ENCODE data around the gene GNB1L. TPM values are rescaled to one million over a fixed set of nuclear protein-coding genes. Genes with fewer than 3 reads are reported as not detected.

The GNB1L gene
- total and polyA plus RNA-seq, 2 of the 13 experiments (the other 11 are each of a cell fraction or from before 2014, with no cell fraction given) = 2.5 to 7.4 TPM

- TF ChIP-seq FOXA3 (CRISPR knock-in tag; IDR thresholded peaks at IDR 0.05) (peak; percentile 79), GTF3A (CRISPR knock-in tag; conservative IDR thresholded peaks at IDR 0.05) (no peak), ZNF510 (CRISPR knock-in tag; IDR thresholded peaks at IDR 0.05; ENCODE audit: low read depth) (no peak), NONO (IDR thresholded peaks at IDR 0.05) (no peak), NONO (CRISPR knock-in tag; conservative IDR thresholded peaks at IDR 0.05) (peak; percentile 88), IRF2 (CRISPR knock-in tag; IDR thresholded peaks at IDR 0.05) (peak; percentile 33; the same call in 1 of the 2 replicates), FOXJ3 (CRISPR knock-in tag; IDR thresholded peaks at IDR 0.05; ENCODE audit: borderline replicate concordance) (peak; percentile 39; the same call in 1 of the 2 replicates), TOPORS (CRISPR knock-in tag; IDR thresholded peaks at IDR 0.05) (no peak; the same call in 1 of the 2 replicates), DMAP1 (CRISPR knock-in tag; IDR thresholded peaks at IDR 0.05) (peak; percentile 53; the same call in 1 of the 2 replicates), HOMEZ (CRISPR knock-in tag; IDR thresholded peaks at IDR 0.05; ENCODE audit: low read depth) (peak; percentile 18; the same call in 1 of the 2 replicates), CENPBD1 (CRISPR knock-in tag; IDR thresholded peaks at IDR 0.05; ENCODE audit: borderline replicate concordance, low read depth) (no peak), ZNF430 (CRISPR knock-in tag; IDR thresholded peaks at IDR 0.05) (0 out of 2 replicates have a peak, but pooled peaks have one; percentile 37), NFKB2 (CRISPR knock-in tag; IDR thresholded peaks at IDR 0.05; ENCODE audit: borderline replicate concordance) (0 out of 2 replicates have a peak, but pooled peaks have one; percentile 34), ZNF687 (CRISPR knock-in tag; IDR thresholded peaks at IDR 0.05) (peak; percentile 97), SCMH1 (CRISPR knock-in tag; IDR thresholded peaks at IDR 0.05; ENCODE audit: borderline replicate concordance) (no peak), ZC3H13 (CRISPR knock-in tag; IDR thresholded peaks at IDR 0.05) (0 out of 2 replicates have a peak, but pooled peaks have one; percentile 42), MXD4 (CRISPR knock-in tag; IDR thresholded peaks at IDR 0.05) (0 out of 2 replicates have a peak, but pooled peaks have one; percentile 33), IKZF5 (CRISPR knock-in tag; IDR thresholded peaks at IDR 0.05) (peak; percentile 75), RBAK (CRISPR knock-in tag; IDR thresholded peaks at IDR 0.05) (peak; percentile 91), PBX2 (CRISPR knock-in tag; IDR thresholded peaks at IDR 0.05) (0 out of 2 replicates have a peak, but pooled peaks have one; percentile 9)
Measured at GRCh38 chr22:19898831-19899567, 44.3 kb upstream of the GNB1L start (continued).

All from HepG2 (cell line).